HG03139 (cell line): ENCODE results near the gene TOP2A.
"Not testable (repeated sequence)": the region's sequence is repeated elsewhere in the genome, so short reads cannot be mapped to it uniquely, and the experiment has no call there.

Experiments used
- ATAC-seq: cut with Tn5 transposase; IDR thresholded peaks from one replicate; pipeline ENCODE4 v1.9.1; 2021; ENCODE audit not compliant: unreplicated experiment

TOP2A gene

GRCh38 chr17:40431231-40431602 is 13.5 kb upstream of the TOP2A start:
- ATAC-seq = no peak

GRCh38 chr17:40430272-40431230 is 12.9 kb upstream of the TOP2A start:
- no peak for ATAC-seq

DNA sequence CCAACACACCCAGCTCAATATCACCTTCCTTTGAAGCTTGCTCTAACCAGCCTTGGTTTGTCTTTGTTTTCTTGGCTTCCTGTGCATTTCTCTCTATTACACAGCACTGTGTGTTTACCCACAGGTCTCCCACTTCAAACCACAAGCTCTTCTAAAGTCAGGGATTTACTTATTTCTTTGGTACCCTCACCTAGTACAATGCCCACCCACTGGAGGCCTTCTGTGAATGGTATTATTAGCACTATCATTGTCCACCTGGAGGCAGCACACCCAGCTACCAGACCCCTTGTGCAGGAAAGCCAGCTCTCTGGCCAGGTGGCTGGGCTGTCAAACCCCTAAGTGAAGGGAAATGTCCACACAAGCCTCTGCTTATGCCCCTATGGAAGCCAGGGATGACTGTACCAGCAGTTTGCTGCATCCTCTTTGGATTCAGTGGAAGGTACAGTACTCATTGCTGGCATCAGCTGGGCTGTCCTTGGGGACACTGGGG is 9.4 kb upstream of the TOP2A start:
- ATAC-seq = no peak

DNA sequence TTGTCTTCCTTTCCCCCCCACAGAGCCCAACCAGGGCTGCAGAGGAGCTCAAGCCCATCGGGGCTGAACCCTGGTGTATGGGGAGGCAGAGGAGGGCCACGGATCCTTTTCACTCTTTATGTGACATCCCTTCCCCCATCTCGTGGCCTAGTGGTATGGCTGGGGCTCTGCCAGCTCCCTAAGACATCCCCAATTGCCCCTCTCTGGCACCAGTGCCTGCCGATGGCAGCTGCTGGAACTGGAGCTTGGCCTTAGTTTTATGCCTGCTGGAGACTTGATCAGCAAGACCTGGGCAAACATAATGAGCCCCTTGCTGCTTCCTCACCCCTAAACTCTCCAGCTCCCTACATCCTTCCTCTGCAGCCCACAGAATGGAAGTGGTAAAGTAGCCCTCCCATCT is 8.0 kb upstream of the TOP2A start:
- ATAC-seq = no peak

- ATAC-seq = no peak
Measured at GRCh38 chr17:40422990-40423633, 5.4 kb upstream of the TOP2A start.

DNA sequence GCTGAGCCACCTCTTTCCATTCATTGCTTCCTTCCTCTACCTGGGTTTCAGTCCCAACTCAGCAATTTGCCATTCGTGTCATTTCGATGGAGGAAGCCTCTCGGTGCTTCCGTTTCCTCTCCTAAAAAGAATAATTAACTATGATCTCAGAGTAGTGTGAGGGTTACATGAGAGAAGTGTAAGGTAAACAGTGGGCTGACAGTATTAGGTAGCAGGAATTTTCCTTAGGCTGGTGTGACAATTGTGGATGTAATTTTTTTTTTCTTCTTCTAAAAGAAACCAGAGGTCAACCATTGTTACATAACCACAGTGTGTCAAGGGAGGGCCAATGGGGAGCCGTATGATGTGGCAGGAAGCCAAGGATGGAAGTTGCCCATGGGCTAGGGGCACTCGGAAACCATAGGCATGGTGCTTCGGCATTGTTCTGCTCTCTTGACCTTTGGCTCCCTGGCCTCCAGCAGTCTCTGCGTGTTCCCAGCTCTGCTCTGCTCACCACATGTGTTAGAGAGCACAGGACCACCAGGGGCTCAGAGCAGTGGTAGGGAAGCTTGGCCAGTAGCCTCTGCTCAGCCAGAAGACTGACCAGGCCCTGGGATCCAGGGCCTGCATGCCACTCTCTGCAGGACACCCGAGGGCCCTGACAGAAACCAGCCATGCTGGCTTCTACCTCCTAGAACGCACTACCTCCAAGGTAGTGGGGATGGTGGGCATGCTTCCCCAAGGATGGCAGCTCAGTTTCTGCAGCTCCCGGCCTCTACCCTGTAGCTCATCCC is 2.0 kb upstream of the TOP2A start:
- ATAC-seq = no peak

DNA sequence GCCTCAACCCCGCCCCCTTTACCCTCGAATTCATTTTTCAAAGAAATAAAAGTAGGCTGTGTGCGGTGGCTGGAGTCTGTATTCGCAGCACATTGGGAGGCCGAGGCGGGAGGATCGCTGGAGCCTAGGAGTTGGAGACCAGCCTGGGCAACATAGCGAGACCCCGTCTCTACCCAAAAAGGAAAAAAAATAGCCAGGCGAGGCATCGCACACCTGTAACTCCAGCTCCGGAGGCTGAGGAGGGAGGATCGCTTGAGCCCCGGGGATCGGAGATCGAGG is 671 bp upstream of the TOP2A start:
- no peak for ATAC-seq

GRCh38 chr17:40417258-40417608 is 463 bp downstream of the TOP2A start:
- no peak for ATAC-seq

DNA sequence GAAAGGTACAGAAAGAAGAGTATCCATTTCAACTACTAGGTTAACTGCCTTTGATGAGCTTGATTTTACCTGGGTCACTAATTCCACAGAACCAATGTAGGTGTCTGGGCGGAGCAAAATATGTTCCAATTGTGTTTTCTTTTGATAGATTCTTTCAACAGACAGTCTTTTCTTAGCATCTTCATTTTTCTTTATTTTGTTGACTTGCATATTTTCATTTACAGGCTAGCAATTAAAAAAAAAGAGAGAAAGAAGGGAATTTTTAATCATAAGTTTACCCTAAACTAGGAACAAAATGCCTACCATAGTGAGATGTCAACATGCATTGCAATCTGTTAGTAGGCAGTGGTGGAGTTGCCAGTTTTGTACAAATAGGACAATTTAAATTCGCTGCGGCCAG is 1.0 kb downstream of the TOP2A start:
- ATAC-seq = no peak

- ATAC-seq = no peak
Measured at GRCh38 chr17:40415390-40415789, 2.3 kb downstream of the TOP2A start.

DNA sequence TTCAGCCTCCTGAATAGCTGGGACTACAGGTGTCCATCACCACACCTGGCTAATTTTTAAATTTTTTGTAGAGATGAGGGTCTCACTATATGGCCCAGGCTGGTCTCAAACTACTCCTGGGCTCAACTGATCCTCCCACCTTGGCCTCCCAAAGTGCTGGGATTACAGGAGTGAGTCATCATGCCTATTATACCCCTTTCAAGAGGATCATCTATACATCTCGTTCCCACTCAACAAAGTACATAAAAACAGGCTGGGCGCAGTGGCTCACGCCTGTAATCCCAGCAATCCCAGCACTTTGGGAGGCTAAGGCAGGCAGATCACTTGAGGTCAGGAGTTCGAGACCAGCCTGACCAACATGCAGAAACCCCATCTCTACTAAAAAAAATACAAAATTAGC is 3.4 kb downstream of the TOP2A start:
- ATAC-seq = not testable (repeated sequence)

DNA sequence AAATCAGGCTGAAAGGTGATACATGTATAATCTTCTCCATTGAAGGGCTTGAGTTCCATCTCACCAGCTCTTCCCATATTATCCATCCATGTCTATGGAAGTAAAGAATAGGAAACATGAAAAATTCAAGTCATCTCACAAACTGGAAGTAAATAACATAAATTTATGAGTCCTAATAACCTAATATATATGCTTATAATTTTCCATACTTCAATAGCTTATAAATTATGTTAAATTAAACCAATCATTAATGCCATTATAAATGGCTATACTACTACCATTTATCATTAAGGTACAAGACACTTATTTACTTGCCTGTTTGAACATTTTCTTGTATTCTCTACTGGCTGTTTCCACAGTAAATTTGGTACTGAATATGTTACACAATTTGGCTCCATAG is 4.8 kb downstream of the TOP2A start:
- no peak for ATAC-seq

GRCh38 chr17:40411821-40412220 is 5.9 kb downstream of the TOP2A start:
- ATAC-seq = no peak

DNA sequence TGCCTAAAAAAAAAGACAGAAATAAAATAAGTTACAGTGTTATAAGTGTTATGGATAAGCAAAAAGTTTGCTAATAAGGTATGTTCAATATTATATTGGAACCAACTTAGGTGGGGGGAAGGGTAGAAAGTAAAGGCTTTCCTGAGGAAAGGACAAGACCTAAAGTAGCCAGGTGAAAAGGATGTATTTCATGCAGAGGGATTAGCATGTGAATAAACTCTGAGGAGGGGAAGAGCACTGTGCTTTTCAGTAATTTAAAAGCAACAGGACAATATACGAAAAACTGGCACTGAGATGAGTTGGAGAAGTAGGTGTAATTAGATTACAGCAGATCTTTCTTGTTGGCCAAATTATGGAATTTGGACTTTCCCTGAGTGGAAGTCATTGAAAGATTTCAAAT is 7.6 kb downstream of the TOP2A start:
- ATAC-seq = no peak

DNA sequence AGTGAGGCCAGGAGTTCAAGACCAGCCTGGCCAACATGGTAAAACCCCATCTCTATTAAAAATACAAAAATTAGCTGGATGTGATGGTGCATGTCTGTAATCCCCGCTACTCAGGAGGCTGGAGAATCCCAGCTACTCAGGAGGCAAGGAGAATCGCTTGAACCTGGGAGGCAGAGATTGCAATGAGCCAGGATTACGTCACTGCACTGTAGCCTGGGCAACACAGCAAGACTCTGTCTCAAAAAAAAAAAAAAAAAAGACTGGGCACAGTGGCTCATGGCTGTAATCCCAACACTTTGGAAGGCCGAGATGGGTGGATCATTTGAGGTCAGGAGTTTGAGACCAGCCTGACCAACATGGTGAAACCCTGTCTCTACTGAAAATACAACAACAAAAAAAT is 8.2 kb downstream of the TOP2A start:
- ATAC-seq = not testable (repeated sequence)

DNA sequence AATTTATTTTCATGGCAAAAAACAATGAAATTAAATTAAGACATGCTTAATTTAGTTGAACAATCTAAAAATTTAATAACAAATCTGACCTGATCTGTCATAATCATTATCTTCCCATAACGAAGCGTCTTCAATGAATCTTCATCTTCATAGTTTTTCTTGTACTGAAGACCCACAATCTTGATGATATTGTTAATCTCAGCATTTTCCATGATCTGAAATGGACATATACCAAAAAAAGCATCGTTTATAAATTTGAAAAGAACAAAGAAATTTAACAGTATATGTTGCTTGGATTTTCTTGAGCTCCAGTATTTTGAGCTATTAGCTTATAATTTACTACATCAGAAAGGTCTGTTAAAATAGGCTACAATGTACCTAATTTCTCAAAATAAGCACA is 10.2 kb downstream of the TOP2A start:
- no peak for ATAC-seq

GRCh38 chr17:40404003-40404402 is 13.7 kb downstream of the TOP2A start:
- no peak for ATAC-seq

DNA sequence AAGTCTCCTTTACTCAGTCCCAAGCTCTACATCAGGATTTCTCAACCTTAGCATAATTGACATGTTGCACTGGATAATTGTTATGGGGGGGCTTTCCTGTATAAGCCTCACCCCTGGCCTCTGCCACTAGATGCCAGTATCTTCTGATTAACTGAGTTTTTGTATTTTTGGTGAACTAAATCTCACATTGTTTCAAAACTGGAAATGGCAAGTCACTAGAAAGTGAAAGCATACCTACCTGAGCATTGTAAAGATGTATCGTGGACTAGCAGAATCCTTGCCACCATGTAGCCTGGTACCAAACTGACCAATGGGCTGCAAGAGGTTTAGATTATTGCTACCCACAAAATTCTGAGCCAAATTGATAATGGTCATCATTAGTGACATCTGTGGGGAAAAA is 15.0 kb downstream of the TOP2A start:
- ATAC-seq = no peak

GRCh38 chr17:40399185-40399584 is 18.5 kb downstream of the TOP2A start:
- no peak for ATAC-seq

DNA sequence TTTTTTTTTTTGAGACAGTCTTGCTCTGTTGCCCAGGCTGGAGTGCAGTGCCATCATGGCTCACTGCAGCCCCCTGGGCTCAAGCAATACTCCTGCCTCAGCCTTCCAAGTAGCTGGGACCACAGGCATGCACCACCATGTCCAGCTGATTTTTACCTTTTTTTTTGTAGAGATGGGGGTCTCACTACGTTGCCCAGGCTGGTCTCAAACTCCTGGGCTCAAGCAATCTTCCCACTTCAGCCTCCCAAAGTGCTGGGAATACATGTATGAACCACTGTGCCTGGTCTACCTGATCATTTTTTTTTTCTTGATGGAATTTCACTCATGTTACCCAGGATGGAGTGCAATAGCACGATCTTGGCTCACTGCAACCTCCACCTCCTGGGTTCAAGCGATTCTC is 31.1 kb downstream of the TOP2A start:
- not testable (repeated sequence) for ATAC-seq

GRCh38 chr17:40382251-40382650 is 35.4 kb downstream of the TOP2A start:
- no peak for ATAC-seq

DNA sequence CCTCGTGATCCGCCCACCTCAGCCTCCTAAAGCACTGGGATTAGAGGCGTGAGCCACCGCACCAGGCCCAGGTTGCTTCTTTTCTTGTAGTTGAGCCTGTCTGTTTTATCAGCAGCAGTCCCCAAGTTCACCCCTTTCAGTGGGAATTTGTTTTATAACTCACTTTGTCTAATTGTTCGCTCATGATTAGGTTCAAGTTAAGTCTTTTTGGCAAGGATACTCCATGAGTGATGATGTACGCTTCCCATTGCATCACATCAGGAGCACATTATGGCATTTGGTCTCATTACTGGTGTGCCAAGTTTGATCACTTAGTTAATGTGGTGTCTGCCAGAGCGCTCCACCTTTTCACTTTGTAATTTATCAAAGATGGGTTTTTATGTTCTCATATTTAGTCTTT is 38.7 kb downstream of the TOP2A start:
- ATAC-seq = no peak
